Gastrocnemius medialis (tissue), 4 donors: ENCODE results near the gene FRG2.
"Not testable (repeated sequence)": the region's sequence is repeated elsewhere in the genome, so short reads cannot be mapped to it uniquely, and the experiment has no call there.

Experiments used
- POLR2A ChIP-seq, 2 donors: fragments of 450-650 bp; IDR thresholded peaks; one replicate each; pipeline ENCODE4 v1.6.1; 2017; ENCODE audit warnings: antibody characterized with exemption in 2 of 2, mild to moderate bottlenecking in 2 of 2, moderate library complexity in 2 of 2
- TF ChIP-seq, protein P1 (sequence below), 5 experiments: fragments of 450-650 bp in 3 of 5; fragments of 200-600 bp in 2 of 5; sonication (generic) in 2 of 5; IDR thresholded peaks in 4 of 5; conservative IDR thresholded peaks in 1 of 5; 1 replicate in 4 of 5; 2 replicates in 1 of 5; pipeline ENCODE4 v1.5.1; 2016 to 2019; ENCODE audit warnings: antibody characterized with exemption in 5 of 5, mild to moderate bottlenecking in 3 of 5, moderate library complexity in 3 of 5

DNA sequence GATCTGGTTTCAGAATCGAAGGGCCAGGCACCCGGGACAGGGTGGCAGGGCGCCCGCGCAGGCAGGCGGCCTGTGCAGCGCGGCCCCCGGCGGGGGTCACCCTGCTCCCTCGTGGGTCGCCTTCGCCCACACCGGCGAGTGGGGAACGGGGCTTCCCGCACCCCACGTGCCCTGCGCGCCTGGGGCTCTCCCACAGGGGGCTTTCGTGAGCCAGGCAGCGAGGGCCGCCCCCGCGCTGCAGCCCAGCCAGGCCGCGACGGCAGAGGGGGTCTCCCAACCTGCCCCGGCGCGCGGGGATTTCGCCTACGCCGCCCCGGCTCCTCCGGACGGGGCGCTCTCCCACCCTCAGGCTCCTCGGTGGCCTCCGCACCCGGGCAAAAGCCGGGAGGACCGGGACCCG, 41.3 kb upstream of the FRG2 start:
- TF ChIP-seq, protein P1, sequence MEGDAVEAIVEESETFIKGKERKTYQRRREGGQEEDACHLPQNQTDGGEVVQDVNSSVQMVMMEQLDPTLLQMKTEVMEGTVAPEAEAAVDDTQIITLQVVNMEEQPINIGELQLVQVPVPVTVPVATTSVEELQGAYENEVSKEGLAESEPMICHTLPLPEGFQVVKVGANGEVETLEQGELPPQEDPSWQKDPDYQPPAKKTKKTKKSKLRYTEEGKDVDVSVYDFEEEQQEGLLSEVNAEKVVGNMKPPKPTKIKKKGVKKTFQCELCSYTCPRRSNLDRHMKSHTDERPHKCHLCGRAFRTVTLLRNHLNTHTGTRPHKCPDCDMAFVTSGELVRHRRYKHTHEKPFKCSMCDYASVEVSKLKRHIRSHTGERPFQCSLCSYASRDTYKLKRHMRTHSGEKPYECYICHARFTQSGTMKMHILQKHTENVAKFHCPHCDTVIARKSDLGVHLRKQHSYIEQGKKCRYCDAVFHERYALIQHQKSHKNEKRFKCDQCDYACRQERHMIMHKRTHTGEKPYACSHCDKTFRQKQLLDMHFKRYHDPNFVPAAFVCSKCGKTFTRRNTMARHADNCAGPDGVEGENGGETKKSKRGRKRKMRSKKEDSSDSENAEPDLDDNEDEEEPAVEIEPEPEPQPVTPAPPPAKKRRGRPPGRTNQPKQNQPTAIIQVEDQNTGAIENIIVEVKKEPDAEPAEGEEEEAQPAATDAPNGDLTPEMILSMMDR (IDR thresholded peaks at IDR 0.05 in 4 of 5, conservative IDR thresholded peaks at IDR 0.05 in 1 of 5): not testable (repeated sequence)
- not testable (repeated sequence) for TF ChIP-seq POLR2A (IDR thresholded peaks at IDR 0.05)
